AG04450 (cell line): ENCODE data around the gene ZNF385C. TPM values are rescaled to one million over a fixed set of nuclear protein-coding genes. Genes with fewer than 3 reads are reported as not detected.

ENCODE experiments used
- CTCF ChIA-PET: fragments of 300-600, 350-600 bp; formaldehyde crosslinking; extraction: SDS; loops from one replicate; lab custom pipeline; 2022; ENCODE audit warnings: antibody characterized with exemption, inconsistent platforms; lab: Charles Lee
- POLR2A ChIA-PET: fragments of 350-600 bp; formaldehyde crosslinking; extraction: SDS; loops from one replicate; lab custom pipeline; 2021; ENCODE audit warnings: antibody characterized with exemption, inconsistent platforms; lab: Yijun Ruan, JAX
- DNase-seq: peaks from one replicate; pipeline ENCODE4 v3.0.0-alpha.2; 2011; ENCODE audit warnings: low read depth, low spot score
- H3K27ac ChIP-seq: one replicate; pipeline ENCODE4 v1.5.1; 2012; ENCODE audit warnings: low read depth, low read length, control low read depth
- H3K27me3 ChIP-seq: one replicate; pipeline ENCODE4 v1.6.0; 2012; ENCODE audit warnings: low read length; ENCODE audit not compliant: control insufficient read depth, insufficient read depth
- H3K4me3 ChIP-seq: 2 replicates; pipeline ENCODE4 v1.5.1; 2011; ENCODE audit warnings: mild to moderate bottlenecking, low read depth, low read length, control low read depth
- H3K9me3 ChIP-seq: 2 replicates; pipeline ENCODE4 v1.5.1; 2012; ENCODE audit warnings: low read length; ENCODE audit not compliant: control insufficient read depth, insufficient read depth
- polyA plus RNA-seq: library from polyadenylated mRNA; depleted of rRNA; stranded (reverse); fragments of >200 nt; gene quantifications from 2 replicates; pipeline ENCODE4 v1.2.3, GENCODE V29; 2011; rRNA removed
- TF ChIP-seq, protein P1 (sequence below): IDR thresholded peaks from 2 replicates; pipeline ENCODE4 v1.5.1; 2011; ENCODE audit warnings: low read depth, low read length, control low read depth, inconsistent platforms

The ZNF385C gene
- polyA plus RNA-seq, 1 experiment, result not detected

DNA sequence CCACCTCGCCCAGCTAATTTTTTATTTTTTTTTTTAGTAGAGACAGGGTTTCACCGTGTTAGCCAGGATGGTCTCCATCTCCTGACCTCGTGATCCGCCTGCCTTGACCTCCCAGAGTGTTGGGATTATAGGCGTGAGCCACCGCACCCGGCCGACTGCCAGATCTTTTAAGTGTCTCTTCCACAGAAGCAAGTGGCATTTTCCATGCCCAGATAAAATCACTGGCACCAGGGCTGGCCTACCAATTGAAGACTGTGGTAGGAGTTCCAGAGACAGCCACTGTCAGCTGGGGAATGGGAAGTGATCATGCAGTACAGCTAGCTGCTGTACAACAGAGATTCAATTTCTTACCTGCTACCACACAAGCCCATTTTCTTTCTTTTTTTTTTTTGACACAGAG is 113.8 kb downstream of the ZNF385C start:
- Histone ChIP-seq H3K27ac (no peak overlapping the region), H3K27me3 (no peaks in the 10 kb centered on the region), H3K4me3 (no peak overlapping the region), H3K9me3 (no peaks in the 10 kb centered on the region)
- TF ChIP-seq, protein P1, sequence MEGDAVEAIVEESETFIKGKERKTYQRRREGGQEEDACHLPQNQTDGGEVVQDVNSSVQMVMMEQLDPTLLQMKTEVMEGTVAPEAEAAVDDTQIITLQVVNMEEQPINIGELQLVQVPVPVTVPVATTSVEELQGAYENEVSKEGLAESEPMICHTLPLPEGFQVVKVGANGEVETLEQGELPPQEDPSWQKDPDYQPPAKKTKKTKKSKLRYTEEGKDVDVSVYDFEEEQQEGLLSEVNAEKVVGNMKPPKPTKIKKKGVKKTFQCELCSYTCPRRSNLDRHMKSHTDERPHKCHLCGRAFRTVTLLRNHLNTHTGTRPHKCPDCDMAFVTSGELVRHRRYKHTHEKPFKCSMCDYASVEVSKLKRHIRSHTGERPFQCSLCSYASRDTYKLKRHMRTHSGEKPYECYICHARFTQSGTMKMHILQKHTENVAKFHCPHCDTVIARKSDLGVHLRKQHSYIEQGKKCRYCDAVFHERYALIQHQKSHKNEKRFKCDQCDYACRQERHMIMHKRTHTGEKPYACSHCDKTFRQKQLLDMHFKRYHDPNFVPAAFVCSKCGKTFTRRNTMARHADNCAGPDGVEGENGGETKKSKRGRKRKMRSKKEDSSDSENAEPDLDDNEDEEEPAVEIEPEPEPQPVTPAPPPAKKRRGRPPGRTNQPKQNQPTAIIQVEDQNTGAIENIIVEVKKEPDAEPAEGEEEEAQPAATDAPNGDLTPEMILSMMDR, result no peak
- POLR2A ChIA-PET, result no interaction called here
- CTCF ChIA-PET, result no interaction called here
- no peak for DNase-seq

DNA sequence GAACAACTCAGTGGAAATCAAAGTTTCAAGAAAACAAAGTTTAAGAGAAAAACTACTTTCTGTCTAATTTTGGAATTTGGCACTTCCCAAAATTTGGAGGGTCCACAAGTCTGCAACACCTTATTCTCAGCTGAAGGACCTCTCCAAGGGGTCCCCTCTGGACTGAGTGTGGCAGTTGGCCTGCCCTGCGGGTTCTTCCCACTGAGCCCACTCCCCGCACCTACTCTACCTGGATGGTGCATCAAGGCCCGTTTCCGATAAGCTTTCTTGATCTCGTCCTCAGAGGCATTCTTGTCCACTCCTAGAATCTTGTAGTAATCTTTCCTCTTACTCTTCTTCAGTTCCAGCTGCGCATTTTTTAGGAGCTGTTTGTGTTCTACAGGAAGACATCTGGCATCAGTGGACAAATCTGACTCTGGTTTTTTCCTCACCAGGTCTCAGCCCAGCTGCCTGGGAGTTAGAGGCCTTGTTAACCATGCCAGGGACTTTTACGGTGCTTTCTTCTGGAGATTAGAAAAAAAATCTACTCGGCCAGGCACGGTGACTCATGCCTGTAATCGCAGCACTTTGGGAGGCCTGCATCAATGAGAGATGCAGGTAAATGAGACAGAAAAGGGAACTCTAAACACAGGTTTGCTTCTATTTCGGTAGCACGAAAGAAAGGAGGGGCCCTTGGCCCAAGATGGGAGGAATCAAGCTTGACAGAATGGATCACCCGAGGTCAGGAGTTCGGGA is 116.1 kb downstream of the ZNF385C start:
- POLR2A ChIA-PET, result interaction anchor here (0.6 kb wide), 1 partner anchor 297 kb away, joined by 5 read pairs; no protein-coding TSS in a partner anchor
- Histone ChIP-seq H3K9me3 (no peaks in the 10 kb centered on the region), H3K27ac (no peak overlapping the region), H3K27me3 (no peaks in the 10 kb centered on the region), H3K4me3 (no peak overlapping the region)
- CTCF ChIA-PET, result no interaction called here
- DNase-seq, result no peak
- TF ChIP-seq, protein P1, result no peak

DNA sequence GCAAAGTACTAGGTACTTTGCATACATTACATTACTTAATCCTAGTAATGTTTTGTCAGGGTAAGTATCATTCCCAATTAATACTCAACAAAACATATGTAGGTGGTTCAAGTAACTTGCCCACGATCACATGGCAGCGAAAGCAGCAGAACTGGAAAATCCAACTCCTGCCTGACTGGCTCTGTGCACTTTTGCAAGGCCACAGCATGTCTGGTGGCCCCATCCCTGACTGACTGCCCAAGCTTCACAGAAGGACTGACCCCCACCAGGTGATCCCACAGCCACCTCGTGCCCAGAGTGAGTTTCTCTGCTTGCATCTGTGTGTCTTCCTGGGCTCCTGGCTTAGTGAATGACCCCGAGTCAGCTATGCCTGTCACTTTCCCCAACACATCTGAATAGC is 120.3 kb downstream of the ZNF385C start:
- H3K27me3 ChIP-seq, result no peaks in the 10 kb centered on the region
- CTCF ChIA-PET, result no interaction called here
- H3K27ac ChIP-seq, result no peak overlapping the region
- POLR2A ChIA-PET, result no interaction called here
- DNase-seq, result no peak
- TF ChIP-seq, protein P1, result no peak
- no peaks in the 10 kb centered on the region for H3K9me3 ChIP-seq
- H3K4me3 ChIP-seq, result no peak overlapping the region

DNA sequence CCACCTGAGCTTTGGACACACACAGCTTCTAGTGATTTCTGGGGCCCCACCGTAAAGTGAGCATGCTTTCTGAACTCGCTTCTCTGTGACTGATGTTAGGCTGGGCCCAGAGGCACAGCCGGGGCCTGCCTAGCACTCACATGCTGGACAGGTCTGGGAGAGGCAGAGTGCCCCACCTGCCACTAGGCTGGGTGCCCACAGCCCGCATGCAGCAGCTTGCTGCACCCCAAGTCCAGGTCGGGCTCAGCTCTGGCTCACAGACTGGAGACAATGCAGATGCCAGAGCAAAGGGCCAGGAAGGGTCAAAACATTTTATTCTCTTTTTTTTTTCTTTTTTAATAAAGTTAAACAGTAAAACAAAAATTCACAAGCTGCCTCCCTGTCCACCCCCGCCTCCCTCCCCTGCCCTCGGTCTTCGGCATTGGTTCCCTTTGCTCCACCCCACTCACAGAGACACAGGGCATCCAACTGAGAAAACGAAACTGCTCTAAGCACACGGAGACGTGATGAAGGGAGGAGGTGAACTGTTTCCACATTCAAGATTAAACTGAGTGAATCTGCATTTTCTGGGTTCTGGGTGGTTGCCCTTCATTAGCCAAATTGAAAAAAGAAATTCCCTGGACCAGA is 122.0 kb downstream of the ZNF385C start:
- no peak overlapping the region for H3K27ac ChIP-seq
- no peaks in the 10 kb centered on the region for H3K9me3 ChIP-seq
- no peak for DNase-seq
- ChIA-PET CTCF (interaction anchor here (0.8 kb wide), 1 partner anchor 125 kb away, joined by 3 read pairs; no protein-coding TSS in a partner anchor), POLR2A (interaction anchor here (0.6 to 1.4 kb wide), 4 partner anchors 9 to 908 kb away, joined by 3 to 6 read pairs (median 3); partner anchors contain the start of genes ACLY and CNP)
- TF ChIP-seq, protein P1, result no peak
- H3K27me3 ChIP-seq, result no peaks in the 10 kb centered on the region
- no peak overlapping the region for H3K4me3 ChIP-seq

Other genes starting within 250 kb of the ZNF385C start
- gene KLHL11, start 233.1 kb downstream of the ZNF385C start, polyA plus RNA-seq, result 7.6 and 9.3 TPM in 2 replicates
- 161 and 163 TPM in 2 replicates for gene ACLY, start 179.5 kb downstream of the ZNF385C start, polyA plus RNA-seq
- 0.47 and 0.56 TPM in 2 replicates for gene ODAD4, start 167.9 kb downstream of the ZNF385C start, polyA plus RNA-seq
- gene CNP, start 131.7 kb downstream of the ZNF385C start, polyA plus RNA-seq, result 53.0 and 85.7 TPM in 2 replicates
- gene DNAJC7, start 81.0 kb downstream of the ZNF385C start, polyA plus RNA-seq, result 62.0 and 66.4 TPM in 2 replicates
- 46.5 and 51.3 TPM in 2 replicates for gene NKIRAS2, start 78.4 kb downstream of the ZNF385C start, polyA plus RNA-seq
- gene C17orf113, start 47.9 kb downstream of the ZNF385C start, polyA plus RNA-seq, result 0.07 and 0.09 TPM in 2 replicates
- gene DHX58, start 14.2 kb upstream of the ZNF385C start, polyA plus RNA-seq, result 2.0 and 2.9 TPM in 2 replicates
- 13.6 and 15.5 TPM in 2 replicates for gene KAT2A, start 22.9 kb upstream of the ZNF385C start, polyA plus RNA-seq
- not detected in 2 replicates for gene HSPB9, start 24.3 kb upstream of the ZNF385C start, polyA plus RNA-seq
- gene RAB5C, start 56.5 kb upstream of the ZNF385C start, polyA plus RNA-seq, result 134 and 163 TPM in 2 replicates
- 0.01 and 0.02 TPM in 2 replicates for gene KCNH4, start 82.7 kb upstream of the ZNF385C start, polyA plus RNA-seq
- not detected in 2 replicates for gene HCRT, start 87.0 kb upstream of the ZNF385C start, polyA plus RNA-seq
- 5.1 and 7.0 TPM in 2 replicates for gene GHDC, start 96.0 kb upstream of the ZNF385C start, polyA plus RNA-seq
- gene STAT5B, start 177.9 kb upstream of the ZNF385C start, polyA plus RNA-seq, result 31.5 and 34.0 TPM in 2 replicates
- 3.9 and 5.3 TPM in 2 replicates for gene STAT5A, start 190.0 kb upstream of the ZNF385C start, polyA plus RNA-seq